Activated CD8-positive, alpha-beta memory T cell treated with anti-CD3 and anti-CD28 coated beads for 4 hours (primary cell): ENCODE measurements around the gene ERP44.
"Not testable (repeated sequence)": the region's sequence is repeated elsewhere in the genome, so short reads cannot be mapped to it uniquely, and the experiment has no call there.

Source experiments
- DNase-seq, 2 donors: peaks; one replicate each; pipeline ENCODE4 v3.0.0-alpha.2; 2020; ENCODE audit warnings: low read depth in 2 of 2

Gene ERP44

GRCh38 chr9:100100146-100100667 is 1.4 kb upstream of the ERP44 start:
- DNase-seq, result no peak

- DNase-seq, result no peak
These were observed 882 bp upstream of the ERP44 start for GRCh38 chr9:100099722-100100042.

GRCh38 chr9:100098046-100098886 is 534 bp downstream of the ERP44 start:
- no peak for DNase-seq

- DNase-seq, result no peak
These were observed 2.4 kb downstream of the ERP44 start for GRCh38 chr9:100096378-100096916.

GRCh38 chr9:100094411-100094810 is 4.4 kb downstream of the ERP44 start:
- DNase-seq, result not testable (repeated sequence)

GRCh38 chr9:100092066-100092465 is 6.7 kb downstream of the ERP44 start:
- DNase-seq, result no peak

GRCh38 chr9:100091650-100092049 is 7.2 kb downstream of the ERP44 start:
- DNase-seq, result no peak

- no peak for DNase-seq
These were observed 7.9 kb downstream of the ERP44 start for GRCh38 chr9:100090880-100091279.

GRCh38 chr9:100088202-100088601 is 10.6 kb downstream of the ERP44 start:
- DNase-seq, result no peak

- no peak for DNase-seq
These were observed 11.6 kb downstream of the ERP44 start for GRCh38 chr9:100087218-100087617.

- DNase-seq, result no peak
These were observed 12.6 kb downstream of the ERP44 start for GRCh38 chr9:100086097-100086635.

- no peak for DNase-seq
These were observed 14.1 kb downstream of the ERP44 start for GRCh38 chr9:100084734-100085133.

GRCh38 chr9:100084128-100084453 is 14.7 kb downstream of the ERP44 start:
- no peak for DNase-seq

GRCh38 chr9:100083448-100084127 is 15.2 kb downstream of the ERP44 start:
- no peak for DNase-seq

- DNase-seq, result no peak
These were observed 16.0 kb downstream of the ERP44 start for GRCh38 chr9:100082782-100083181.

- not testable (repeated sequence) for DNase-seq
These were observed 22.5 kb downstream of the ERP44 start for GRCh38 chr9:100076256-100076655.

GRCh38 chr9:100074989-100075388 is 23.8 kb downstream of the ERP44 start:
- DNase-seq, result no peak

- DNase-seq, result no peak
These were observed 24.7 kb downstream of the ERP44 start for GRCh38 chr9:100074093-100074492.

- DNase-seq, result no peak
These were observed 26.0 kb downstream of the ERP44 start for GRCh38 chr9:100072805-100073204.

GRCh38 chr9:100071271-100071670 is 27.5 kb downstream of the ERP44 start:
- DNase-seq, result no peak

- no peak for DNase-seq
These were observed 28.4 kb downstream of the ERP44 start for GRCh38 chr9:100070104-100071041.

GRCh38 chr9:100069068-100069467 is 29.7 kb downstream of the ERP44 start:
- DNase-seq, result not testable (repeated sequence)
